Stimulated activated CD4-positive, alpha-beta T cell treated with anti-CD3 and anti-CD28 coated beads, TNF-alpha, amount 100 ng/mL, for 24 hours (primary cell): ENCODE measurements around the gene MFRP.
"Not testable (repeated sequence)": the region's sequence is repeated elsewhere in the genome, so short reads cannot be mapped to it uniquely, and the experiment has no call there.

Source experiments
- DNase-seq, 3 experiments: peaks; one replicate each; pipeline ENCODE4 v3.0.0-alpha.2; 2020; ENCODE audit warnings: low read depth in 3 of 3

MFRP gene

DNA sequence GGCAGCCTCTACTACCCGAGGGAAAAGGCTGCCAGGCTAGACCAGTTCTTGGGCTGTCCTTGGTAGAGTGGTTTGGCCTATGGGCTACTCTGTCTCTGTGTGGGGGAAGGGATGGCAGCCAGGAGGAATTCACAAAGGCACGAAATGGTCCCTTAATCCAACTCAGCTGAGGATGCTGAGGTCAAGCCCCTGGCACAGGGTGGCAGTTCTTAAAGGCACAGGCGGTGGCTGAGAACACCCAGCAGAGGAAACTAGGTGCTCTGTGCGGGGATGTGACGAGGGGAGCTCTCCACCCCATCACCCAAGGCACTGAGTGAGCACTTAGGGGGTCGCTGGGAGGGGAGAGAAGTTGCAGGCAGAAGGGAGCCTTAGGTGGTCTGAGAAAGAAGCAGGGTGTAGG, at the start of gene MFRP:
Gene MFRP (minus strand): TSS at position 101 of the 400 bp plus-strand sequence. CDS start 192 bp downstream, outside the sequence.
- no peak for DNase-seq

DNA sequence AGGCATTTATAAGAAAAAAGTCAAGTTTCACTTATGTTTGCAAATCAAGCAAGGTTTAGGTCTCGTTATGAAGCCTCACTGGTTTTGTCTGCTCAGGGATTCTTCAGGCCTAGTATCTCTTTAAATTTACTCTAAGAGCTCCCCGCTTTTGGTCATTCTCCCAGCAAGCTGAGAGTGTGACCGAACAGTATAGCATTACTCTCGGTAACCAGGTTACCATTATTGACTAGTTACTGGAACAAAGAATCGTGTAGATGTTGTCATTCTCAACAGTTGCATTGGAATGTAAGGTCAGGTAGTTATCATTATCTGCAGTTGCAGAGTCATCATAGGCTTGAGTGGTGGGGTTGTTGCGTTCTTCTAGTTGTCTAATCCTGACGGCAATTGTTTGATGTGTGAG, 44.8 kb upstream of the MFRP start:
- no peak for DNase-seq

DNA sequence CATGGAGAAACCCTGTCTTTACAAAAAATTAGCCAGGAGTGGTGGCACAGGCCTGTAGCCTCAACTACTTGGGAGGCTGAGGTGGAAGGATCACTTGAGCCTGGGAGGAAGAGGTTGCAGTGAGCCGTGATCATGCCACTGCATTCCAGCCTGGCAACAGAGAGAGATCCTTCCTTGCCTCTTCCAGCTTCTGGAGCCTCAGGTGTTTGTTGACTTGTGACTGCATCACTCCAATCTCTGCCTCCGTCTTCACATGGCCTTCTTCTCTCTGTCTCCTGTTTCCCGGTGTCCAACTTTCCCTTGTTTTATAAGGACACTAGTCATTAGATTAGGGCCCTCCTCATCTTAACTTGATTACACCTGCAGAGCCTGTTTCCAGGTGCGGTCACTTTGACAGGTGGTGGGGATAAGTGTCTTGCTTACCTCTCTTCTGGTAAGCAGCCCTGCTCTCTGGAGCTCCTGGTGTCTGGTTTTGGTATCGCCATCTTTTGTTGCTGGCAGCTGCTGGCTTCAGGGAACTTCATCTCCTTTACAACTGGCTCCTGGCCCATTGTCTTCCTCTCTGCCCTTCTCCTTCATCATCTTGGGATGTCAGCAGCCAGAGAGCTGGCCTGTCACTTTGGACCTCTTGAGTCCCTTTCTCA, 43.2 kb upstream of the MFRP start:
- DNase-seq, result no peak

DNA sequence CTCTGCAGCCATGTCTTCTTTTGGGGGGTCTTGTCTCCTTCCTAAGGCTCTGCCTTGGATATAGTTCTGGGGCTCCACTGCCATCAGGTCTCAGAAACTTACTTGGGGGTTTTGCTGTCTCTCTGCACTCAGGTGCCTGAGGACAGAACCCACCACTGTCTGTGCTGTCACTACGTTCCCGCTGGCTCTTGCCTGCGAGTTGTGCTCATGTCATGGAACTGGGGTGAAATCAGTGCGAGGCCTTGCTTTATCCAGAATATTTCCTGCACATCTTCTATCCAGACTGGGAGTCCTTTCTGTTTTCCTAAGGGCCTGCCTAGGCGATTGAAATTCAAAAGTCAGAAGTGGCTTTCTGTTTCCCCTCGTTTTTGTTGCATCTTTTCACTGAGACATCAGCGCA, 41.6 kb upstream of the MFRP start:
- no peak for DNase-seq

DNA sequence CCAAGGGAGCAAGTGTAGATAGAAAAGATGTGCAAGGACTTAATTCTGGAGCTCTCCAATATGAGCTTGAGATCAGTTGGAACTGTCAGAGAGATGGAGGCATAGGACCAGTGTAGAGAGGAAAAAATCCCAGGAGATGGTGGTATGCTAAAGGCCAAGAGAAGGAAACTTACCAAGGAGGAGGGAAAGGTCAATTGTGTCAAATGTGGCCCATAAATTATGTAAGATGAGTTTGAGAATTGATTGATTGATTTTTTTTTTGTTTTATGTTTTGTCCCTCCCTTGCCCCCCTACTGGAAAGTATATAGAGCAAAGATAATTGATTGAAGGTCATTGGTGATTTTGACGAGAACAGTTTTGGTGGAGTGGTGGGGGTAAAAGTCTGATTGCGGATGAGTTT, 37.8 kb upstream of the MFRP start:
- no peak for DNase-seq

DNA sequence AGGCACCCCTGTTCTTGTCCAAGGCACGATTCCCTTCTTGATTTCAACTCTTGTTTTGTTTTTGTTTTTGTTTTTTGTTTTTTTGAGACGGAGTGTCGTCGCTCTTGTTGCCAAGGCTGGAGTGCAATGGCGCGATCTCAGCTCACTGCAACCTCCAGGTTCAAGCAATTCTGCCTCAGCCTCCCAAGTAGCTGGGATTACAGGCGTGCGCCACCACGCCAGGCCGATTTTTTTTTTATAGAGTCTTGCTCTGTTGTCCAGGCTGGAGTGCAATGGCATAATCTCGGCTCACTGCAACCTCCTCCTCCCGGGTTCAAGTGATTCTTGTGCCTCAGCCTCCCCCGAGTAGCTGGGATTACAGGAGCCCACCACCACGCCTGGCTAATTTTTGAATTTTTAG, 36.0 kb upstream of the MFRP start:
- not testable (repeated sequence) for DNase-seq

DNA sequence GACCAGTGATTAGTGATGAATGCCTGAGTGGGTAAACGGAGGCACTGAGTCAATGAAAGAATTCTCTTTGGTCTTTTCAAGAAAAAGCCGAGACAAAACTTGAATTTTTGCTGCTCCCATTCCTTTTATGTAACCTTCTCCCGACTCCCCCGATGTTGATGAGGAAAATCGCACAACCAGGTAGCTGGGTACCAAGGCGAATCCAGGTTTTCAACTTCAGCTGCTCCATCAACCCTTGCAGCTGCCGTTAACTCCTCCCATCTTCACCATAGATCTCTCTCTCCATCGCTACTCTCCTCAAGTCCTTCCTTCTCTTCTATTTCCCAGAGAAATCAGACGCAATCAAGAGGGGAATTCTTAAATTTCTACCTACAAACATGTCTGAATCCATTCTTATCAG, 35.6 kb upstream of the MFRP start:
- no peak for DNase-seq

DNA sequence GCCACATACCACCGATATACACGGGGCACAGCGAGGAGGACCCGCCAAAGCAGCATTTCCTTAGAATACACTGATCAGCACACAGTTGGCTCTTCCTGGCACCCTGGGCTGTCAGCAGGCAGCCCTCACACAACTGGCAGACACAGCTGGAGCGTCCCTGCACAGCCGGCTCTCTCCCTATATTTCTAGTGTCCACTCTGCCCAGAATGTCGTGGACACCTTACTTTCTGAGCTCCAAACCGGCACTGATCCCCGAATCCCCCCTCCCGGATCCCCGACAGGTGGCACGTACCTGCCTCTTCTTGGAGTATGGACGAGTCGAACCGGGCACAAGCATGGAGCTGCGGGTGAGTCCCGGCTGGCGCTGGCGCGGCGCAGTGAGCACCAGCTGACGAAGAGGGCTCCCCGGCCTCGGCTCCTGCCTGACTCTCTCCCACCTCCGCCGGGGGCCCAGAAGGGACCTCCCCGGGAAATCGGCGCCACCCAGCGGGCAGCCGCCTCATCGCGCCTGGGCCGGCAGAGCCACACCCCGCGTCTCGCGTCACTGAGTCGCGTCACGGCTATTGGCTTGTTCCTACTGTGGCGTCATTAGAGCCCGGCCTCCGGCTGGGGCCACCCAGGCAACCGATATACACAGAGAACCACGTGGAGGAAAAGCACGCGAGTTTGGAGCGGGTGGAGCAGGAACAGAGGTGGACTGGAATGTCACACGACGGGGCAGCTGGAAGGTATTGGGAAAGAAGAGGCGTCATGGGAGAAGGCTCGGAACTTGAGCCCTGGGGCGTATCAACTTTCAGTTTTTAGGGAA, 34.9 kb upstream of the MFRP start, which contains the start of gene USP2:
Gene USP2 (minus strand): TSS at position 510 of the 808 bp plus-strand sequence. CDS start 8,210 bp downstream, outside the sequence.
- peak; percentile 94 to 96 (median 94) for DNase-seq

DNA sequence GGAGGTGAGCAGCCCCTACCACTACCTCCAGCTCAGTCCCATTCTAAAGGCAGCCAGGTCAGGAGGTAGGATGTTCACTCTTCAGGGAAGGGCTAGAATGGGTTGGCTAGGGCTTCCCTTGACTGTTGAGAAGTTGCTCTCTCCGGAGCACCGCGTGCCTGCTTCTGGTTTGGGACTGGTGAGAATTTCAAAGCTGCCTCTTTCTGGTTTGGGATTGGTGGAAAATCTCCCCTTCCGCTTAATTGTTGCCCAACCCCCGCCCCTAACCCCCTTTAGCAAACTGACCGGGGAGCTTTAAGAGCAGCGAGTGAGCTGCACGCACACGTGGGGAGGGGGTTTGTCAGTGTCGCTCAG, 34.3 kb upstream of the MFRP start:
- DNase-seq, result no peak

DNA sequence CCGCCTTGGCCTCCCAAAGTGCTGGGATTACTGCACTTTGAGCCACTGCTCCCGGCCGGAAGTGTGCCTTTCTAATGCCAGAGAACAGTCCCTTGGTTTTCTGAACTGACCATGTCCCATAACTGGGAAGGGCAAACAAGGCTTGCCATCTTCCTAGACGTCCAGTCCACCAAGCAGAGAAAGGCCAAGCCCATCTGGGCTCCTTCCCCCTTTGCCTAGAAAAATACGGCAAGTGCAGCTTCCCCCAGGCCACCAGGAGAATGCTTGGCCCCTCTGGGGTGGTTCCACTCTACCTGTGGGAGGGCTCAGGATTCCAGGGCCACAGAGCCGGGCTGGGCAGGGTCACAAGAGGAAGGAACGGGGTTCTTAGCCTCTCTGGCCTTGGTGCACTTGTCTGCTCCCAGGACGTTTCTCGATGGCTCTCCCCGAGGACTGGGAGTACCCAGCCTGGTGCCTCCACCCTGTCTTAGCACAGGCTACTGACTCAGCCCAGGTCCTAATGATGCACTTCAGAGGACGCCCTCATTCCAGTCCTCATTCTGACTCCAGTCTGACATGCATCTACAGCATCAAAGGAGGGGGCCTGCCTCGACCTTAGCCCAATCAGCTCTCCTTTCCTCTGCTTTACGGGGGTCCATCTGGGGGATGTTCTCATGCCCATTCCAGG, 33.8 kb upstream of the MFRP start:
- DNase-seq, result no peak

DNA sequence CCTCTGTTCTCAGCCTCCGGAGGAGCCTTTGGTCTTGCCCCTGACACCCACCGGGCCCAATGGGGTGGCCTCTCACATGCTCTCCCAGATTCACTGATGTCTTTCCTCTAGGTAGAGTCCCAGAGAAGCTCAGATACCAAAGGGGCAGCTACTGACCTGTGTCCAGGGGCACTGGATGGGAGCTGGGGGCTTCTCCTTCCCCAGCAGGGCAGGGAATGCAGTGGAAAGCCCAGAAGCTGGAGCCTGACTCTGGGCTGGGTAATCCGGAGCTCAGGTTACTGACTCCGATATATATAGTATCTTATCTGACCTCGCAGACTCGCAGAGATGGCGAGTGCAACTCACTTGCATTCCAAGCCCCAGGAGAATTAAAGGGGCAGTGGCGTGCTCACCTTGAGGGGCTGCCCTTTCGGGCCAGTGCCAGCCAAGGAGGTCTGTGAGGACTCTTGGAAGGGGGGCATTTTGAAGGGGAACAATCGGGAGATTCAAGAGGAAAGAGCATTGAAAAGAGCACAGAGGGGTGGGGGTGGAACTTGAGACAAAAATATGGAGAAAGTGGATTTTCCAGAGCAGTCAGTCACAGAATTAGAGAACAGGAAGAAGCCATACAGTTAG, 32.5 kb upstream of the MFRP start:
- no peak for DNase-seq

DNA sequence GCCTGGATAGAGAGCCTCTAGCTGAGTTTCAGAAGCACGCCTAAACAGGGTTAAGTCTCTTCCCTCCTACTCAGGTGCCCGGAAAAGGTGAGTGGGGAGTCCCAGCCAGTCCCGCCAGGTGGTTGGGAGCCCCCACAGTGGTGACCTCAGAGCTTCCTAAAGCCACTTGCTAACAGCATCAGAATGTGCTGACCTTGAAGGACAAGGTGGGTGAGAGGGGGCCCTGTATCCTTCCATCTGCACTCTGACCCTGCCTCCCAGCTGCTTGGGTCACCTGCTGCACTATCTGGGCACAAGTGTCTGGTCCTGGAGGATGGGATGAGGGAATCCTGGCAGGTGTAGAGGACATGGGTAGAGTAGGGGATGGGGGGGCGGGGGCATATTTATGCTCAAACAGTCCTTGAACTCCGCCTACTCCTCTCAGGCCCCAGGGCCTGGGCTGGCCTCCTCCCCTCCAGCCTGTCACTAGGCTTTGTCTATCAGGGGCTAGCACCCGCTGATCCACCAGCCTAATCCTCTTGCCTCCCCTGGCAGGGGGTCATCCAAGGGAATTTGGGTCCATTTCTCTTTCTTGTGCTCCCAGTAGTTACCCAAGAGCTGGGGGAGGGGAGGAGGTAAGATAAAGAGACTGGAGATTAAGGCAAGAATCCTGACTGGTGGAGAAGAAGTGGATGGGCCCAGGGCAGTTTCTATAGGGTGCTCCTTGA, 31.6 kb upstream of the MFRP start:
- DNase-seq, result no peak

DNA sequence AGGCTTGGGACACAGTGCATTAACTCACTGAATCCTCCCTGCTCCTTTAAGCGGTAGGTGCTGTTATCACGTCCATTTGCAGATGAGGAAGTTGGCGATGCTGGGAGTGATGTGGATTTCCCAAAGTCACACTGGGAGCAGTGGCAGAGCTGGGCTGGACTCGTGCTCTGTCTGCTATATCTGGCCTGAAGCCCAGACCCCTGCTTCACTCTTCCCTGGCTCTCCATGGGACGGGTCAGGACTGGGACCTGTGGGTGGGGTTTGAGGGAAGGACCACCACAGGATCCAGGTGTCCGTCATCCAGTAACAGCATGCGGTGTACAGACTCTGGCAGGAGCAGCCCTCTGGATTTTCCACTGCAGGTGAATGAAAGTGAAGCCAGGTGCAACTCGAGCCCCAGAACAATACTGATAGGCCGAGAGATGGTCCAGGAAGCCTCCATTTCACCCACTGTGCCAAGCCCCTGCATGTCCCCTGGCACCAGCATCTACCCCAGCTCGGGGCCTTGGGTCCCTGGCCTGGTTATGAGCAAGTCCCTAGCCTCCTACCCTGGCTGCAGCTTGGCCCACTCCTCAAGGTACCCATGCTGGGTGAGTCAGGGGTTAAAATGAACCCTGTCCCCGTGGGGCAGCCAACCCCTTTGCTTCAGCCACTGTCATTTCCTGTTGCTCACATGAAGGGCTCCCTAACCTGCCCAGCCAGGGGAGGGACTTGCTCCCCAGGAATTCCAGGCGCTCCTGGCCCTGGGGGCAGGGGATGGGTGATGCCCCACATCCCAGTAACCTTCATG, 30.8 kb upstream of the MFRP start:
- DNase-seq, result no peak

DNA sequence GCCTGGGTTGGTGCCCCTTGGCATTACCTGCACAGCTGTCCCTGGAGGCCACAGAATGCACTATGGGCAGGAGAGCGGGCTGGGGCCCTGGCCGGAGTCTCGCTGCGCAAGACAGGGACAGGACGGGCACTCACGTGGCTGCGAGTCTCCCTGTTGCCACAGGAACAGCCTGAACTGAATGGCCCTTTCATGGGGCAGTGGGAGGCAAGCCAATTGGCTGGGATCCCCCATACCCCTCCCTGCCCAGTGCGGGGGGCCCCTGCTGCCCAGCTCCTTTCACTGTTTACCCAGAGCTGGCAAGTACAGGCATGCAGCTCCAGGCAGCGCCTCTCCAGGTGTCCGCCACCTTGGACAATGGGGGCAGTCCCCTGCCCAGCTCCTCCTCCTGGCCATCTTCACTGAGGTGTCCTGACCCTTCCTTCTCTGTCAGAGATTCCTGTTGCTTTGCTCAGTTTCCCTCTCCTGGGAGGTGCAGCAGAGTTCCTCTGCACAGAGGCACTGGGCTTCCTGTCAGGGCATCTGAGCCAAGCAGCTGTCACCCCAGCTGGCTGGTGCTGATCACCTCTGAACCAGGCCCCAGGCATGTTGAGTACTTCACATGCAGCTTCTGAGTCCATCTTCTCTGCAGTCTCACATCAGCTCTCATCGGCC, 29.8 kb upstream of the MFRP start:
- no peak for DNase-seq

DNA sequence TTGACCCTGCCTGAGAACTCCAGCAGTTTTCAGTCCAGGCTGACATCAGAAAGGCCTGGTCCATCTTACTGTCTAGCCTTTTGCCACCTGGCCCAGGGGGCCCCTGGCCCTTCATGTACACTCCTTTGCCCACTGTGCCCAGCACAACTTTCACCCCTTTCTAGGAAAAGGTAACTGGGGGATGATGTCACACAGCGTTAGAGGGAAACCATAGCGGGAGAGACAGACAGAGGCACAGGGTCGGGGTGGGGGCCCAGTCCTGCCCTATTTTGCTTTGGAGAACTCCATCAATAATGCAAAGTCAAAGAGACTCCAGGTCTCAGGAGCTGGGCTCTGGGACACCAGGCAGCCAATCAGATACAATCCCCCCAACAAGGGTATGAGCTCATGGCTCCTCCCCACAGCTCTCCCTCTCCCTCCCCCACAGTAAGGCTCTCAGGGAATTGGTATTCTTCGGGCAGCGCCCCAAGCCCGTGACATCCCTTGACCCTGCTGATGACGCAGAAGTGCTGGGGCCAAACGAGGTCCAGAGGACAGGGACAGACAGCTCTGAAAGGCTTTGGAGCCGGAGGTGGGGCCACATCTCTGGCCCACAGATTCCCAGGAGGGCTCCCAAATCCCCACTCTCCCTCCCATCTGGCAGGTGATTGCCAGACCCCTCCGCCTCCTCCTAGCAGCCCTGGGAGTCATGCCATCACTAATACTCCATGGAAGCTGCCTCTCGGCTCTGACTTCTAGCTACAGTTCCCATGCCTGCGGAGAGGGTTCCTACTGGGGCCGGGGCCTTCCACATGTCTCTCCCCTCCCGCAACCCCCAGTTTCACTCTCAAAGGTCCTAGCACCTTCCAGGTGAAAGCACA, 29.1 kb upstream of the MFRP start:
- DNase-seq, result no peak

DNA sequence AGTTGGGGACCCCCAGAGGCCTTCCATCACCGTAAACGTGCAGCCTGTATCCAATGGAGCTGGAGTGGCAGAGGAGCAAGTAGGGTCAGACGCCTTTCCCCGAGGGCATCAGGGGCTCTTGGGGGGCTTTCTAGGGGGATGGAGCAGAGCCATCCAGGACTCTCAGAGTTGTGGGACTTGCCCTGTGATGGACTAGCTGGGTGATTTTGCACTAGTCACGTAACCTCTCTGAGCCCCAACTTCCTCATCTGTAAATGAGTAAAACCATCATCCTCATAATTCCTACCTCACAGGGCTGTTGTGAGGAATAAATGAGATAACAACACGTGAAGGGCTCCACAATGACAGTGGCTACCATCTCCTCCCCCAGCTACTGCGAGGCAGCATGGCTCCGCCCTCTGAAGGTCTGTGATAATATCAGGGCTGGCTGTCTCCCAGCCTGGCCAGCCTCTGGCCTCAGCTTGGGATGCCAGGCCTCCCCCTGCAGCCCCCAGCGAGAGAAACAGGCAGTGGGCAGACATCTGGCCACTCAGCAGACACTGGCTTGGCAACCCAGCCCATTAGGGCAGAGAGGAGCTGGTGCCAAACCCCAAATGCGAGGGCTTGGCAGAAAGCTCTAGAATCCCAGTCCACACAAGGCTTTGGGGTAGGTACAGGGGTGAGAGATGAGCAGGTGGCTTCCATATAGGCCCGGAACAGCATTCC, 28.3 kb upstream of the MFRP start:
- no peak for DNase-seq

DNA sequence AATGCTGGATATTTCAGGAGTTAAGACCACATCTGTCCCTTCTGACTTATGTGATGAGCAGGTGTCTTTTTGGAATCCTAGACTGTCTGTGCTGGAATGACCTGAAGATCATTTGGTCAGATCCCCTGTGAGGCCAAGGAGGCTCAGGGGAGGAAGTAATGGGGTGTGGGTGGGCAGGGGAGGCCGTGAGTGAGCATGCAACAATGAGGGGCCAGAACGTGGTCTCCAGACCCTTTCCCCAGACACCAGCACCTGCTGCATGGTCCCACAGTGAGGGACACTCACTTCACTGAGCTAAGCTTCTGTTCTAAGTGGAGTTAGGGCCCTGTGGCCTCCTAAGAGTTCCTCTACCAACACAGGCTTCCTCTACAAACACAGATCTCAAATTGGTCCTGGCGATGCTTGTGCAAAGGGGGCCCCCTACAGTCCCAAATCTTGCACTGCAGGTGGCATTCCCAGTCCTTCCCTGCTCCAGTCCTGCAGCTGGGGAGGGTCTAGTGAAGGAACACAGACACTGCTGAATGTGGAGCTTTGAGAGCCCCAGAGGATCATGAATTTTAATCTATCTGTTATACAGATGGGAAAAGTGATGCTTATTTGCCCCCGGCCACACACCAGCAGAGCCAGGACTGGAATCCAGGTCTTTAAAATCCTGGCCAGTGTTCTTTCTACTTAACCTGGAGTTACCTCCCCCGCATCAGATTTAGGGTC, 27.6 kb upstream of the MFRP start:
- DNase-seq, result peak in 1 of 3 experiments; percentile 54
